ENCODE data around the gene MRGPRF.

Gene MRGPRF

DNA sequence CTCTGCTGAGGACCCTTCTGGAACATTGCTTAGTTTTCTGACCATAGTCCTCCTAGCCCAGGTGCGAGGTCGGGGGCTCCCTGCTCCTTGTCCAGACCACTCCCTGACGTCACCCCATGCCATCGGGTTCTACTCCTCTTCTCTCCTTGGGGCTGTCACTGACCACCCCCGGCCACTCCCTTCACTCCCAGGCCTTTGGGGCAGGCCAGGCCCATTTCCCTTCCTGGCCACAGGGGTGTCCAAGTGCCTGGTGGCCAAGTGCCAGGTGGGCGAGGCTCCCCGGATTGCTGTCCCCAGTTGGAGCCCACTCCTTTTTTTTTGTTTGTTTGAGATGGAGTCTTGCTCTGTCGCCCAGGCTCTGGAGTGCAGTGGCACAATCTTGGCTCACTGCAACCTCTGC lies 51.8 kb downstream of the MRGPRF start:
- TF ChIP-seq, protein P1, sequence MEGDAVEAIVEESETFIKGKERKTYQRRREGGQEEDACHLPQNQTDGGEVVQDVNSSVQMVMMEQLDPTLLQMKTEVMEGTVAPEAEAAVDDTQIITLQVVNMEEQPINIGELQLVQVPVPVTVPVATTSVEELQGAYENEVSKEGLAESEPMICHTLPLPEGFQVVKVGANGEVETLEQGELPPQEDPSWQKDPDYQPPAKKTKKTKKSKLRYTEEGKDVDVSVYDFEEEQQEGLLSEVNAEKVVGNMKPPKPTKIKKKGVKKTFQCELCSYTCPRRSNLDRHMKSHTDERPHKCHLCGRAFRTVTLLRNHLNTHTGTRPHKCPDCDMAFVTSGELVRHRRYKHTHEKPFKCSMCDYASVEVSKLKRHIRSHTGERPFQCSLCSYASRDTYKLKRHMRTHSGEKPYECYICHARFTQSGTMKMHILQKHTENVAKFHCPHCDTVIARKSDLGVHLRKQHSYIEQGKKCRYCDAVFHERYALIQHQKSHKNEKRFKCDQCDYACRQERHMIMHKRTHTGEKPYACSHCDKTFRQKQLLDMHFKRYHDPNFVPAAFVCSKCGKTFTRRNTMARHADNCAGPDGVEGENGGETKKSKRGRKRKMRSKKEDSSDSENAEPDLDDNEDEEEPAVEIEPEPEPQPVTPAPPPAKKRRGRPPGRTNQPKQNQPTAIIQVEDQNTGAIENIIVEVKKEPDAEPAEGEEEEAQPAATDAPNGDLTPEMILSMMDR (IDR thresholded peaks at IDR 0.05; ENCODE audit: borderline replicate concordance, extremely low read depth, low read length, poor library complexity, severe bottlenecking): no peak
- TF ChIP-seq EZH2 (IDR thresholded peaks at IDR 0.05; ENCODE audit: borderline replicate concordance, low read depth, low read length, severe bottlenecking): no peak
- H3K4me3 ChIP-seq (ENCODE audit: low read depth in 1 of 2, low read length in 2 of 2): no peak overlapping the region
- H2AFZ ChIP-seq (ENCODE audit: low read depth, low read length): no peak overlapping the region
- H3K36me3 ChIP-seq (ENCODE audit: insufficient read depth, low read length): no peaks in the 10 kb centered on the region
- no peak overlapping the region for H3K9ac ChIP-seq (ENCODE audit: low read depth, low read length)
- no peaks in the 10 kb centered on the region for H3K27me3 ChIP-seq (ENCODE audit: insufficient read depth, low read length, poor library complexity)
- H4K20me1 ChIP-seq (ENCODE audit: insufficient read depth, low read length): no peaks in the 10 kb centered on the region; the same call in 1 of the 2 replicates
- ATAC-seq (ENCODE audit: insufficient read depth, low read depth) (no peak), DNase-seq (no peak)
- no peaks in the 10 kb centered on the region for H3K4me1 ChIP-seq (ENCODE audit: insufficient read depth, low read length)
- no peaks in the 10 kb centered on the region for H3K9me3 ChIP-seq (ENCODE audit: insufficient read depth, low read length, severe bottlenecking)
- H3K27ac ChIP-seq (ENCODE audit: low read length): no peak overlapping the region
- H3K79me2 ChIP-seq (ENCODE audit: insufficient read depth, low read length): no peaks in the 10 kb centered on the region
- H3K4me2 ChIP-seq (ENCODE audit: insufficient read depth, low read length): no peak overlapping the region

DNA sequence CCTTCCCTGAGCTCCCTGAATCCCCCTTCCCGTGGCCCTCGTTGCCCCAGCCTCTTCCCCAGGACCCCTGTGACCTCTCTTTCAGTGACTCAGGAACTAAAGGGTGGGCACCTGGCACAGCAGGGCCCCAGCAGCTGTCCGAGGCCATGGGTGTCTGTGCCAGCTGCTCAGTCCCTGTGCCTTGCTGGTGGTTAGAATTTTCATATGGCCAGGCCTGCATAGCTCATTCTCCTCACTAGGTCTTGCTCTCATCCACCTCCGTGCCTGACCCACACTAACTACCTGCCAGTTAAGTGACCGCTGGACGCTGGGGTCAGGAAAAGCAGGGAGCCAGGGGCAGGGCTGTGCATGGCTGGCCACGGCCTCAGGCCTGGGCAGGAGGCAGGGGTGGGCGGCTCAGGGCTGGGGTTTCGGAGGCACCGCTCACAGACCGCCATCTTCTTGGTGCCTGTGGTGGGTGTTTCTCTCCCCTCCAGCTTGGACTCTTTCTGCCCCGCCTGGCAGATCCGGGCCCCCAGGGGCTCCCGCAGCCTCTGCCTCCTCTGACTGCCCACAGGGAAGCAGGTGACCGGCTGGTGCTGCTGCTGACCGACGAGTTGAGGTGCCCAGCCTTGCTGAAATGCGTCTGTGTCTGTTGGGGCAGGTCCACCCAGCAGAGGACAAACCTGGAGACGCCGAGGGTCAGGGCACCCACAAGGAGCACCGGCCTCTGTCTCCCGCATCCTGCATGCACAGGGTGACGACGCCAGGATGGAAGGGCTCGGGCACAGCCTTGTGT lies 52.6 kb downstream of the MRGPRF start:
- no peaks in the 10 kb centered on the region for H3K36me3 ChIP-seq (ENCODE audit: insufficient read depth, low read length)
- no peak overlapping the region for H3K9ac ChIP-seq (ENCODE audit: low read depth, low read length)
- no peaks in the 10 kb centered on the region for H3K4me1 ChIP-seq (ENCODE audit: insufficient read depth, low read length)
- no peak for DNase-seq
- H3K27ac ChIP-seq (ENCODE audit: low read length): no peak overlapping the region
- no peak overlapping the region for H2AFZ ChIP-seq (ENCODE audit: low read depth, low read length)
- H3K79me2 ChIP-seq (ENCODE audit: insufficient read depth, low read length): no peaks in the 10 kb centered on the region
- H3K4me2 ChIP-seq (ENCODE audit: insufficient read depth, low read length): no peak overlapping the region
- H3K9me3 ChIP-seq (ENCODE audit: insufficient read depth, low read length, severe bottlenecking): no peaks in the 10 kb centered on the region
- ATAC-seq (ENCODE audit: insufficient read depth, low read depth): no peak
- no peaks in the 10 kb centered on the region; the same call in 1 of the 2 replicates for H4K20me1 ChIP-seq (ENCODE audit: insufficient read depth, low read length)
- no peak for TF ChIP-seq EZH2 (IDR thresholded peaks at IDR 0.05; ENCODE audit: borderline replicate concordance, low read depth, low read length, severe bottlenecking)
- TF ChIP-seq, protein P1 (IDR thresholded peaks at IDR 0.05; ENCODE audit: borderline replicate concordance, extremely low read depth, low read length, poor library complexity, severe bottlenecking): no peak
- H3K4me3 ChIP-seq (ENCODE audit: low read depth in 1 of 2, low read length in 2 of 2): no peak overlapping the region
- H3K27me3 ChIP-seq (ENCODE audit: insufficient read depth, low read length, poor library complexity): no peaks in the 10 kb centered on the region

DNA sequence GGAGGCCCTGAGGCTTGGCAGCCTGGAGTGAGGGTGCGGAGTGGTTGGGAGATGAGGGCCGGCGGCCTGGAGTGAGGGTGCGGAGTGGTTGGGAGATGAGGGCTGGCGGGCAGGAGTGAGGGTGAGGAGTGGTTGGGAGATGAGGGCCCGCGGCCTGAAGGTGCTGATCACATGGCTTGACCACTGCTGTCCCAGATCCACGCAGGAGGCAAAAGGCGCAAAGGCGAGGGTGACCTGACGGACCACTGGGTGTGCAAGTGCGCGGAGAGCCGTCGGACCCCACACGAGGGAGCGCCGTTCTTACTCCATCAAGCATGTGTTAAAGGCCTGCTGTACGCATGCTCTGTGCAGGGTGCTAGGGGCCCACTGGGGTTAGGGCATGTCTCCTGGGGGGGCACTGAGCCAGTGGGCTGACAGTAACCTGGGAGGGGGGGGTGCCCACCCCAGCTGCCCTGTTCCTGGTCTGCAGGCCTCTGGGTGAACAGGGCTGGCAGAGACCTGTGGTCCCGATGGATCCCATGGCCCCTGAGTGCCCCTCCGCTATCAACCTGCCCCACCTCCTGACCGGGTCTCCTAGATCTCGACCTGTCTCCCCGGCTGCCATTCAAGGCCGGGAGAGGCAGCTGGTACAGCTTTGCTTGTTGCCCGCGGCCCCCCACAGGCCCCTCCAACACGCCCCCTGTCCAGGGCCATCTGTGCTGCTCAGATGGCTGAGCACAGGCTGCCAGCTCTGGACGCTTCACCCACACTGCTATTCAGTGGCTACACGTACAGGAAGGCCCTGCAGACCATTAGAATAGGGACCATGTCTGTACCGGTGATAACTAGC lies 53.4 kb downstream of the MRGPRF start:
- no peak overlapping the region for H2AFZ ChIP-seq (ENCODE audit: low read depth, low read length)
- ATAC-seq (ENCODE audit: insufficient read depth, low read depth) (no peak), DNase-seq (no peak)
- no peak overlapping the region for H3K27ac ChIP-seq (ENCODE audit: low read length)
- H4K20me1 ChIP-seq (ENCODE audit: insufficient read depth, low read length): no peaks in the 10 kb centered on the region; the same call in 1 of the 2 replicates
- H3K9me3 ChIP-seq (ENCODE audit: insufficient read depth, low read length, severe bottlenecking): no peaks in the 10 kb centered on the region
- no peak overlapping the region for H3K9ac ChIP-seq (ENCODE audit: low read depth, low read length)
- no peaks in the 10 kb centered on the region for H3K4me1 ChIP-seq (ENCODE audit: insufficient read depth, low read length)
- no peaks in the 10 kb centered on the region for H3K27me3 ChIP-seq (ENCODE audit: insufficient read depth, low read length, poor library complexity)
- no peak overlapping the region for H3K4me2 ChIP-seq (ENCODE audit: insufficient read depth, low read length)
- H3K36me3 ChIP-seq (ENCODE audit: insufficient read depth, low read length): no peaks in the 10 kb centered on the region
- no peak overlapping the region for H3K4me3 ChIP-seq (ENCODE audit: low read depth in 1 of 2, low read length in 2 of 2)
- H3K79me2 ChIP-seq (ENCODE audit: insufficient read depth, low read length): no peaks in the 10 kb centered on the region
- TF ChIP-seq, protein P1 (IDR thresholded peaks at IDR 0.05; ENCODE audit: borderline replicate concordance, extremely low read depth, low read length, poor library complexity, severe bottlenecking): no peak
- no peak for TF ChIP-seq EZH2 (IDR thresholded peaks at IDR 0.05; ENCODE audit: borderline replicate concordance, low read depth, low read length, severe bottlenecking)
